ENCODE results near the gene RFX3. TPM values are rescaled to one million over a fixed set of nuclear protein-coding genes. Genes with fewer than 3 reads are reported as not detected.

The RFX3 gene
- total RNA-seq, 8 experiments from 2014 or later: 2.1 to 37.1 (median 20.8) TPM

DNA sequence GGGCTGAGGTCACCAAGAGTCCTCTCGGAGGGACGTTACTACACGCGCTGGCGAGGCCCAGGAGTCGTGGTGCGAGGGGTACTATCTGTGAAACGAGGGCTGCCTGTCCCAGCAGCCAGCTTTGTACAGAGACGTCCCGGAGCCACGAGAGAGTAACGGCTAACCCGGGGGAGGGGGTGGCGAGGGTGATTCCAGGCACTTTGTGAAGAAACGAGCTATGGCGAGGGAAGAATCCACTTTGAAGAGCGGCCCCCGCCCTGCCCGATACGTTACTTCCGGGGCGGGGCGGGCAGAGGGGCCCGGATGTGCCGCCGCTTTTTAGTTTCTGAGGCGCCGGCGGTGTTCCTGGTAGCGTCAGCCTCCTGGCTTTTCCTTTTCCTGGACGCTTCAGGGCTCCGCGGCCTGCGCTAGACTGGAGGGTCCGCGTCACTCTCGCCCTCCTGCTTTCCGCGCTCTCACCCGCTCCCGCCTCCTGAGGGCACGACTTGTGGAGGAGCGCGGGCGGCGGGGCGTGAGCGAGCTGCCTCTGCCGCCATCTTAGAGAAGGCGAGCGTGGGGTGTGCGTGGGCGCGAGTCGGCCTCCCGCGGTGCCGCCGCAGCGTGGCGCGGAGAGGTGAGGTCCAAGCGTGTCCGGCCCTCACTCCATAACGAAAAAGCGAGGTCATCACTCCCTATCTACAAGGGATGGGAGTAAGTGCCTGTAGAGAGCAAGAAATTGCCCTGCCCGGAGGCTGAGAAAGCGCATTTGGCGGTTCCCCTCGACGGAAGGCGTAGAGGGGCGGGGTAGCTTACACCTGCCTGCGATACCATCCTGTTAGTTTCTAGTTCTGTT is 580 bp upstream of the RFX3 start:
- ATAC-seq (replicated peaks in 6 of 8): peak; percentile 72 to 83 (median 81)
- WGBS, 10 experiments: 0 to 1% (median 0%) methylated on average over 1 to 13 of the region's 74 CpGs; no CpG with 5 or more reads in 5 of the 10 experiments
- in situ Hi-C loops (cut with MboI; ENCODE audit: low pct_unique_long_range_greater_than_20kb in 2 of 9, low sequenced_read_pairs in 9 of 9, unreplicated experiment in 9 of 9): no loop called here

DNA sequence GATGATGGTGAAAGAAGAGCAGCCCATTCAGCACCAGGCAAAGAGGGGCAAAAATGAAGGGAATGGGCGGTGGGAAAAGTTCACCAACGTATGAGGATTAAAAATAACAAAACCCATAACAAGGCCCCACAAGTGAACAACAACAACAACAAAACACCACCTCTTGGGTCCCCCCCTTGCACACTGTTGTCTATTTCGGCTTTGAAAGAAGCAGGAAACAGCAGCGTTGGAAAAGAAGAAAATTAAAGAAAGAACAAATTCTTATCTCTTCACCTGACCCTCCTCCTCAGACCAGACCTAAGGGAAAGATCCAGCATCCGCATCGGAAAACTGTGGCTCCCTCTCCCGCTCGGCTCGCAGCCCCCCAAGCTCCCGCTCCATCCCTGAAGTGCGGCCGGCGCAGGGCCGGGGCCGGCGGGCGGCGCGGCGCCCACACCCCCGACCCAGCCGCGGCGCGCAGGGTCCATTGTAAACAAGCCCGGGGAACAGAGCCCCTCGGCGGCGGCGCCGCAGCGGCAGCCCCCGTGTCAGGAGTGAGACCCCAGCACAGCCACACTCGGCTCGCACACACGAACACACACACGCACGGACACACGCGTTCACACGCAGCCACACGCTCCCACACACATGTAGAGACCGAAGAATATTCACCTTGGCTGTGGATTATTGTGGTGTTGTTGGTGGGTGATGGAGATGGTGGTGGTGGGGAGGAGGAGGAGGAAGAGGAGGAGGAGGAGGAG is 535 bp downstream of the RFX3 start:
- H3K4me1 ChIP-seq (replicated peaks in 1 of 2): peaks cover 8 to 16% of the 10 kb centered on the region in 2 donors
- in situ Hi-C loops (cut with MboI; ENCODE audit: low pct_unique_long_range_greater_than_20kb in 2 of 9, low sequenced_read_pairs in 9 of 9, unreplicated experiment in 9 of 9): no loop called here

More for the DNA sequence above, 580 bp upstream of the RFX3 start:
- Histone ChIP-seq H3K4me1 (replicated peaks in 1 of 2) (peaks cover 8 to 16% of the 10 kb centered on the region in 2 donors), H3K4me3 (peak overlapping the region; percentile 73 to 100 (median 93)), H3K27ac (peak overlapping the region; percentile 100)

DNA sequence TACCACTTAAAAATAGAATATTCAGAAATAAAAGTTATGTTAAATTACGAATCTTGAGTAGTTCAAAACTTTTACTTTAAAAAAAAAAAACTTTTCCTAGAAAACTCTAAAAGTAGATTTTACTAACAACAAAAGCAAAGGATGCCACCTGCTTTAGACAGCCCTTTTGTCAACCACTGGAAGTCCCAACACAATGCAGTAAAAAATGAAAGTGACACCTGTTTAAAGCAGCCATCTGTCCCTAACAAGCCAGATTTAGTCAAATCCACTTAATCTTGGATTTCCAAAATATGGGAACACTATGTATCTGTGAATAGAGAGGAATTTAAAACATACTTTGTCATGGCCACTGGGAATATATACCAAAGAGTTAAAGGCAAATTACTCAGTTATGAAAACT is 3.8 kb downstream of the RFX3 start:
- peaks cover 3 to 6% of the 10 kb centered on the region in 2 donors for H3K4me1 ChIP-seq (replicated peaks in 1 of 2)
- in situ Hi-C loops (cut with MboI; ENCODE audit: low pct_unique_long_range_greater_than_20kb in 2 of 9, low sequenced_read_pairs in 9 of 9, unreplicated experiment in 9 of 9): no loop called here
- no peak overlapping the region for H3K27ac ChIP-seq
- ATAC-seq (replicated peaks in 6 of 8): no peak
- WGBS, 10 experiments: 80 to 100% (median 100%) methylated on average over 1 of the region's 1 CpG; no CpG with 5 or more reads in 1 of the 10 experiments
- H3K4me3 ChIP-seq: no peak overlapping the region

More for the DNA sequence above, 535 bp downstream of the RFX3 start:
- Histone ChIP-seq H3K27ac (peak overlapping the region; percentile 100), H3K4me3 (peak overlapping the region; percentile 73 to 100 (median 93))
- 0 to 7% (median 0%) methylated on average over 2 to 12 of the region's 43 CpGs; no CpG with 5 or more reads in 1 of the 10 experiments for WGBS, 10 experiments
- peak; percentile 1 to 41 (median 24) for ATAC-seq (replicated peaks in 6 of 8)

- WGBS, 10 experiments: 80 to 100% (median 86%) methylated on average over 1 to 4 of the region's 4 CpGs; no CpG with 5 or more reads in 1 of the 10 experiments
- in situ Hi-C loops (cut with MboI; ENCODE audit: low pct_unique_long_range_greater_than_20kb in 2 of 9, low sequenced_read_pairs in 9 of 9, unreplicated experiment in 9 of 9): no loop called here
- Histone ChIP-seq H3K4me3 (no peak overlapping the region), H3K27ac (no peak overlapping the region), H3K4me1 (replicated peaks in 1 of 2) (peaks cover 3 to 6% of the 10 kb centered on the region in 2 donors)
- no peak for ATAC-seq (replicated peaks in 6 of 8)
Observed at GRCh38 chr9:3520564-3520963, 5.2 kb downstream of the RFX3 start.

DNA sequence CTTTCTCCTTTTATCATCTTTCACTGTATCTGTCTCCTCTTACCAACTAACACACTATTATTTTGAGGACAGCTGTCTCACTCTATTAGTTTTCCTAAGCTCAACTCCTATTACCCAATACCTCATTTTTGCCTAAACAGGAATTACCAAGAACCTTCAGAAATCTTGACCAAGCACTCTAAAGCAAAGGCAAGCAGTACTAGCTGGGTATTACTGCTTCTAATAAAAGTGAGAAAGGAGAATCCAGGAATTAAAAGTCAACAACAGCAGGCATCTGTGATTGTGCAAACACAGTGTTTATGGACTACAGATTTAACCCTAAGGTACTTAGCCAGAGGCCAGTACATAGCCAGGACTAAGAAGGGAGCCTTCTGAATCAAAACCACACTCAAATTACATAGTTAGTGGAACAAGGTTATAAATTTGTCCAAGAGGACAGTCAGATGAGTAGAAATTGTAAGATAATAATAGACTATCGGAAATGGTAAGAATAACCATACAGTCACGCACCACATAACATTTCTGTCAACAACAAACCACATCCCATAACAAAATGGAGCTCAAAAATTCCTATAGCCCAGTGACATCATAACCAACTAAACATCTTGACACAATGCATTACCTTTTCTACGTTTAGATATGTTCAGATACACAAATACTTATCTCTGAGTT is 8.3 kb downstream of the RFX3 start:
- no peak overlapping the region for H3K27ac ChIP-seq
- ATAC-seq (replicated peaks in 6 of 8): peak in 2 of 8 experiments; percentile 50 to 55
- WGBS, 10 experiments: 75 to 100% (median 91%) methylated on average over 1 to 3 of the region's 3 CpGs; no CpG with 5 or more reads in 2 of the 10 experiments
- peaks cover 0 to 3% of the 10 kb centered on the region in 2 donors for H3K4me1 ChIP-seq (replicated peaks in 1 of 2)
- in situ Hi-C loops (cut with MboI; ENCODE audit: low pct_unique_long_range_greater_than_20kb in 2 of 9, low sequenced_read_pairs in 9 of 9, unreplicated experiment in 9 of 9): no loop called here
- H3K4me3 ChIP-seq: no peak overlapping the region

- in situ Hi-C loops (cut with MboI; ENCODE audit: low pct_unique_long_range_greater_than_20kb in 2 of 9, low sequenced_read_pairs in 9 of 9, unreplicated experiment in 9 of 9): no loop called here
- no peak overlapping the region for H3K4me3 ChIP-seq
- no peak for ATAC-seq (replicated peaks in 6 of 8)
Observed at GRCh38 chr9:3516667-3517330, 9.0 kb downstream of the RFX3 start.

GRCh38 chr9:3515405-3515804 is 10.4 kb downstream of the RFX3 start:
- Histone ChIP-seq H3K4me3 (no peak overlapping the region), H3K4me1 (replicated peaks in 1 of 2) (no peaks in the 10 kb centered on the region), H3K27ac (no peak overlapping the region)
- 87 to 100% (median 100%) methylated on average over 1 to 3 of the region's 3 CpGs; no CpG with 5 or more reads in 6 of the 10 experiments for WGBS, 10 experiments
- in situ Hi-C loops (cut with MboI; ENCODE audit: low pct_unique_long_range_greater_than_20kb in 2 of 9, low sequenced_read_pairs in 9 of 9, unreplicated experiment in 9 of 9): no loop called here
- no peak for ATAC-seq (replicated peaks in 6 of 8)

More at GRCh38 chr9:3516667-3517330, 9.0 kb downstream of the RFX3 start:
- Histone ChIP-seq H3K27ac (no peak overlapping the region), H3K4me1 (replicated peaks in 1 of 2) (no peaks in the 10 kb centered on the region)
- WGBS, 10 experiments: 63 to 100% (median 87%) methylated on average over 1 to 4 of the region's 4 CpGs; no CpG with 5 or more reads in 1 of the 10 experiments

DNA sequence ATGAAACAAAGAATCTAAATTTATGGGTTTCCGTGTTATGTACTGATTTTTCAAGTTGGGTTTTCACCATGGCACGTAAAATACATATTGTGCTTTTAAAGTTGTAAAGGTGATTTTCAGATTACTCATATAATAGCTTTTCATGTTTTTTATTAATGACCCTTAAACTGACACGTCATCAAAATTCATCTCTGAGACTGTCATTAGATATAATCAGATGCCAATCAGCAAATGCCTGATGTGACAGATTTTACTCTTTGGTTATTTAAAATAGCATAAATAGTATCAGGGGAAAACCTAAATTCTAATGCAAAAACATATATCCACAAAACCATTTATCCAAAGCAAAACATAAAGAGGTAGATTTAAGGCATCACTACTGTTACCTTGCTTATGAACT is 11.0 kb downstream of the RFX3 start:
- no peak overlapping the region for H3K27ac ChIP-seq
- peaks cover 0 to 3% of the 10 kb centered on the region in 2 donors for H3K4me1 ChIP-seq (replicated peaks in 1 of 2)
- H3K4me3 ChIP-seq: no peak overlapping the region
- 94 to 100% (median 97%) methylated on average over 1 to 3 of the region's 3 CpGs; no CpG with 5 or more reads in 1 of the 10 experiments for WGBS, 10 experiments
- in situ Hi-C loops (cut with MboI; ENCODE audit: low pct_unique_long_range_greater_than_20kb in 2 of 9, low sequenced_read_pairs in 9 of 9, unreplicated experiment in 9 of 9): no loop called here
- ATAC-seq (replicated peaks in 6 of 8): no peak

GRCh38 chr9:3513265-3513818 is 12.5 kb downstream of the RFX3 start:
- Histone ChIP-seq H3K27ac (no peak overlapping the region), H3K4me3 (no peak overlapping the region), H3K4me1 (replicated peaks in 1 of 2) (peaks cover 8 to 11% of the 10 kb centered on the region in 2 donors)
- WGBS, 10 experiments: 72 to 100% (median 93%) methylated on average over 1 to 2 of the region's 2 CpGs; no CpG with 5 or more reads in 2 of the 10 experiments
- in situ Hi-C loops (cut with MboI; ENCODE audit: low pct_unique_long_range_greater_than_20kb in 2 of 9, low sequenced_read_pairs in 9 of 9, unreplicated experiment in 9 of 9): no loop called here
- ATAC-seq (replicated peaks in 6 of 8): no peak

DNA sequence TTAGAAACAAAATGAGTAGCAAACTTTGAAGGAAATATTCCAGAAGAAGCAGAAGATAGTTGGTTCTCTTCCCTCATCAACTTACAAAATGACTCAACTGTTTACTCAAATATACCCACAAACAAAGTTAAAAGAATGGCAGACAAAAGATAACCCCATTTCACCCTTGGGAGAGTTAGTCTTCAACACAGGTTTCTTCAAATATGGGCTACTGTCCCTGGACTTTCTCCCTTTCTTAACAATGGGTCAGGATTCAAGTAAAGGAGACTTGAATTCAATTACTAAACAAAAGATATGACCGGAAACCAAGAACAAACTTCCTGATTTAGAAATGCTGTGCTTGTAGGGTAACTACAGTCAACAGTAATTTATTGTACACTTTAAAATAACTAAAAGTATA is 14.2 kb downstream of the RFX3 start:
- H3K4me3 ChIP-seq: no peak overlapping the region
- no peak overlapping the region for H3K27ac ChIP-seq
- 60 to 100% (median 100%) methylated on average over 1 of the region's 1 CpG; no CpG with 5 or more reads in 3 of the 10 experiments for WGBS, 10 experiments
- peaks cover 8 to 19% of the 10 kb centered on the region in 2 donors for H3K4me1 ChIP-seq (replicated peaks in 1 of 2)
- no peak for ATAC-seq (replicated peaks in 6 of 8)
- in situ Hi-C loops (cut with MboI; ENCODE audit: low pct_unique_long_range_greater_than_20kb in 2 of 9, low sequenced_read_pairs in 9 of 9, unreplicated experiment in 9 of 9): no loop called here

DNA sequence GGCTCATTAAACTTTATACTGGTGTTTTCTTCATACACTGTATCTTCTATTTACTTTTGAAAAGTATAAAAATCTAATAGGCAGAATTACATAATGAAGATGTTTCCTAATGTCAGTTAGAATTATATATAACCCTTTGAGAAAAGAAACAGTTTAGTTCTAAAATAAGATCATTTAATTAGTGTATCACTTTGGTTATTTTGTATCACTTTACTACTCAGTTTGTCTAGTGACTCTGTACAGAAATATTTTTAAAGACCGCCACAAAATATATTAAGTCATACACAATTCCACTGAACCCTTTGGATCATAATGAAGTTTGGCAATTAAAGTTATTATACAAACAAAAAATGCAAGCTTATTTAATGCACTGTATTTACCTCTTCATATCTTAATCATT is 15.0 kb downstream of the RFX3 start:
- no peak overlapping the region for H3K27ac ChIP-seq

GRCh38 chr9:3509926-3510325 is 15.9 kb downstream of the RFX3 start:
- in situ Hi-C loops (cut with MboI; ENCODE audit: low pct_unique_long_range_greater_than_20kb in 2 of 9, low sequenced_read_pairs in 9 of 9, unreplicated experiment in 9 of 9): no loop called here
- Histone ChIP-seq H3K4me1 (replicated peaks in 1 of 2) (peaks cover 8 to 19% of the 10 kb centered on the region in 2 donors), H3K27ac (peak overlapping the region in 1 of 2 donors; percentile 74), H3K4me3 (no peak overlapping the region)
- no peak for ATAC-seq (replicated peaks in 6 of 8)
- 86 to 100% (median 94%) methylated on average over 1 of the region's 1 CpG; no CpG with 5 or more reads in 6 of the 10 experiments for WGBS, 10 experiments

More for the DNA sequence above, 15.0 kb downstream of the RFX3 start:
- Histone ChIP-seq H3K4me3 (no peak overlapping the region), H3K4me1 (replicated peaks in 1 of 2) (peaks cover 8 to 19% of the 10 kb centered on the region in 2 donors)
- no peak for ATAC-seq (replicated peaks in 6 of 8)
- in situ Hi-C loops (cut with MboI; ENCODE audit: low pct_unique_long_range_greater_than_20kb in 2 of 9, low sequenced_read_pairs in 9 of 9, unreplicated experiment in 9 of 9): no loop called here
- 100% methylated on average over 1 of the region's 1 CpG; no CpG with 5 or more reads in 1 of the 10 experiments for WGBS, 10 experiments
